HCT116 (cell line): ENCODE data around the gene MEGF6. TPM values are rescaled to one million over a fixed set of nuclear protein-coding genes. Genes with fewer than 3 reads are reported as not detected.

Experiments
- ATAC-seq: fragments of 200-7000 bp; cut with Tn5 transposase; 2 replicates; pipeline ENCODE4 v1.9.1; 2020; ENCODE audit warnings: mild to moderate bottlenecking, moderate library complexity
- BruUV-seq: library from RNA; stranded (reverse); fragments of 400-500 nt; replicated peaks from 2 replicates; lab custom pipeline; 2021; lab: Mats Ljungman, UMichigan
- CTCF ChIA-PET: fragments of 300-600 bp; sonication (Branson Sonifier 250); formaldehyde crosslinking; loops from one replicate; lab custom pipeline; 2021; ENCODE audit warnings: antibody characterized with exemption; lab: Charles Lee
- POLR2A ChIA-PET: fragments of 300-600, 350-600 bp; sonication (Branson Sonifier 250); formaldehyde crosslinking; loops from one replicate; lab custom pipeline; 2021; ENCODE audit warnings: antibody characterized with exemption; lab: Charles Lee
- RAD21 ChIA-PET, 2 experiments: fragments of 300-600 bp; sonication (Branson Sonifier 250); formaldehyde crosslinking; loops; one replicate each; lab custom pipeline; 2023; ENCODE audit warnings: low total read pairs in 2 of 2; ENCODE audit not compliant: uncharacterized antibody in 2 of 2, unreplicated experiment in 2 of 2, low non-redundant PET in 1 of 2; lab: Charles Lee
- DNase-seq: peaks from one replicate; pipeline ENCODE4 v3.0.0-alpha.2; 2010; ENCODE audit warnings: low read depth, low spot score
- H2AFZ ChIP-seq: fragments of 200-600 bp; shearing (Covaris generic), sonication (generic); 2 replicates; pipeline ENCODE4 v1.6.1; 2017; ENCODE audit warnings: low read depth, mixed run types, mixed read lengths, antibody characterized with exemption, low read length; ENCODE audit not compliant: poor library complexity, severe bottlenecking
- H3K27ac ChIP-seq: 2 replicates; pipeline ENCODE4 v1.5.1; 2012; ENCODE audit warnings: low read depth, low read length
- H3K27me3 ChIP-seq: fragments of 200-600 bp; sonication (generic); 2 replicates; pipeline ENCODE4 v1.6.1; 2016; ENCODE audit warnings: mixed run types, low read length, mixed read lengths; ENCODE audit not compliant: insufficient read depth
- H3K36me3 ChIP-seq, 2 experiments: fragments of 200-500 bp in 1 of 2; fragments of 200-600 bp in 1 of 2; sonication (Bioruptor generic) in 1 of 2; sonication (generic) in 1 of 2; 2 replicates each; pipeline versions ENCODE4 v1.5.1 to v1.6.1; 2014 to 2016; ENCODE audit warnings: low read length in 2 of 2, inconsistent platforms in 1 of 2, mixed read lengths in 1 of 2, mixed run types in 1 of 2; ENCODE audit not compliant: insufficient read depth in 2 of 2, control insufficient read depth in 1 of 2
- H3K4me1 ChIP-seq, 2 experiments: fragments of 200-600 bp in 1 of 2; sonication (generic) in 1 of 2; 2 replicates each; pipeline versions ENCODE4 v1.5.1 to v1.6.1; 2012 to 2017; ENCODE audit warnings: low read length in 2 of 2, inconsistent platforms in 1 of 2, mild to moderate bottlenecking in 1 of 2, mixed read lengths in 1 of 2, mixed run types in 1 of 2, moderate library complexity in 1 of 2; ENCODE audit not compliant: insufficient read depth in 2 of 2, control insufficient read depth in 1 of 2
- H3K4me2 ChIP-seq: fragments of 200-600 bp; sonication (generic); 2 replicates; pipeline ENCODE4 v1.6.1; 2017; ENCODE audit warnings: mixed run types, low read length, mixed read lengths
- H3K4me3 ChIP-seq, 2 experiments: fragments of 200-600 bp in 1 of 2; sonication (generic) in 1 of 2; replicated peaks in 1 of 2; 2 replicates each; pipeline ENCODE4 v1.5.1; 2011 to 2016; ENCODE audit warnings: low read length in 2 of 2, control low read depth in 1 of 2, low read depth in 1 of 2, mild to moderate bottlenecking in 1 of 2, mixed read lengths in 1 of 2, mixed run types in 1 of 2
- H3K79me2 ChIP-seq: fragments of 200-600 bp; sonication (generic); 2 replicates; pipeline ENCODE4 v1.6.1; 2017; ENCODE audit warnings: mild to moderate bottlenecking, mixed run types, low read length, moderate library complexity, mixed read lengths; ENCODE audit not compliant: insufficient read depth
- H3K9ac ChIP-seq: fragments of 200-600 bp; sonication (generic); 2 replicates; pipeline ENCODE4 v1.6.1; 2016; ENCODE audit warnings: low read length, mixed read lengths
- H3K9me2 ChIP-seq: fragments of 200-600 bp; sonication (generic), shearing (Covaris generic); 2 replicates; pipeline ENCODE4 v1.6.1; 2017; ENCODE audit warnings: mixed run types, mild to moderate bottlenecking, moderate library complexity; ENCODE audit not compliant: insufficient read depth
- H3K9me3 ChIP-seq, 2 experiments: fragments of 200-500 bp in 1 of 2; fragments of 200-600 bp in 1 of 2; sonication (Bioruptor generic) in 1 of 2; sonication (generic) in 1 of 2; 2 replicates each; pipeline ENCODE4 v1.6.1; 2014 to 2017; ENCODE audit warnings: low read length in 2 of 2, mixed read lengths in 2 of 2, inconsistent platforms in 1 of 2, low read depth in 1 of 2, mild to moderate bottlenecking in 1 of 2, mixed run types in 1 of 2, moderate library complexity in 1 of 2; ENCODE audit not compliant: control insufficient read depth in 1 of 2, insufficient read depth in 1 of 2
- H4K20me1 ChIP-seq: fragments of 200-600 bp; sonication (generic), shearing (Covaris generic); 2 replicates; pipeline ENCODE4 v1.6.1; 2017; ENCODE audit warnings: mixed run types, mild to moderate bottlenecking, moderate library complexity; ENCODE audit not compliant: insufficient read depth
- CEBPB ChIP-seq: IDR thresholded peaks from 2 replicates; pipeline ENCODE4 v1.6.1; 2012; ENCODE audit warnings: low read depth
- FOSL1 ChIP-seq: IDR thresholded peaks from 2 replicates; pipeline ENCODE4 v1.6.1; 2012; ENCODE audit warnings: low read depth
- JUND ChIP-seq: IDR thresholded peaks from 2 replicates; pipeline ENCODE4 v1.6.1; 2012
- POLR2A ChIP-seq: IDR thresholded peaks from 2 replicates; pipeline ENCODE4 v1.7.0; 2011; ENCODE audit warnings: borderline replicate concordance; ENCODE audit not compliant: insufficient read depth, insufficient read length; ENCODE audit errors: extremely low read depth
- POLR2AphosphoS5 ChIP-seq: IDR thresholded peaks from 2 replicates; pipeline ENCODE4 v1.6.1; 2011; ENCODE audit warnings: mild to moderate bottlenecking, low read depth, low read length, moderate library complexity
- SIN3A ChIP-seq: IDR thresholded peaks from 2 replicates; pipeline ENCODE4 v1.6.1; 2012; ENCODE audit warnings: low read depth
- SP1 ChIP-seq: IDR thresholded peaks from 2 replicates; pipeline ENCODE4 v1.6.1; 2012; ENCODE audit warnings: low read depth
- SRF ChIP-seq: IDR thresholded peaks from 2 replicates; pipeline ENCODE4 v1.6.1; 2012; ENCODE audit warnings: low read depth
- TCF7L2 ChIP-seq: IDR thresholded peaks from 2 replicates; pipeline ENCODE4 v1.7.0; 2011; ENCODE audit warnings: borderline replicate concordance, inconsistent platforms; ENCODE audit not compliant: insufficient read depth, insufficient read length; ENCODE audit errors: extremely low read depth
- ZFX ChIP-seq: fragments of 450-650 bp; IDR thresholded peaks from 2 replicates; pipeline ENCODE4 v1.6.1; 2017
- ZNF274 ChIP-seq: fragments of 200-500 bp; sonication (Bioruptor generic); IDR thresholded peaks from 2 replicates; pipeline ENCODE4 v1.6.1; 2014; ENCODE audit warnings: mild to moderate bottlenecking, low read depth, low read length, inconsistent platforms
- intact Hi-C: fragments of 100-400 bp; cut with micrococcal nuclease; formaldehyde crosslinking; loops from 2 replicates; pipeline ENCODE4 v1.10.0; 2022
- total RNA-seq: library from RNA; stranded (reverse); gene quantifications from one replicate; pipeline ENCODE4 v1.2.1, GENCODE V29; 2021; ENCODE audit not compliant: unreplicated experiment
- TF ChIP-seq, protein P1 (sequence below): IDR thresholded peaks from 2 replicates; pipeline ENCODE4 v1.6.1; 2012
- TF ChIP-seq, protein P2 (sequence below): IDR thresholded peaks from 2 replicates; pipeline ENCODE4 v1.6.1; 2011; ENCODE audit warnings: mild to moderate bottlenecking, low read length, moderate library complexity; ENCODE audit not compliant: insufficient replicate concordance; ENCODE audit errors: extremely low read depth
- TF ChIP-seq, protein P3 (sequence below): IDR thresholded peaks from 2 replicates; pipeline ENCODE4 v1.6.1; 2012; ENCODE audit warnings: low read depth

MEGF6 gene
- total RNA-seq, 1 experiment from 2014 or later, result 47.6 TPM

DNA sequence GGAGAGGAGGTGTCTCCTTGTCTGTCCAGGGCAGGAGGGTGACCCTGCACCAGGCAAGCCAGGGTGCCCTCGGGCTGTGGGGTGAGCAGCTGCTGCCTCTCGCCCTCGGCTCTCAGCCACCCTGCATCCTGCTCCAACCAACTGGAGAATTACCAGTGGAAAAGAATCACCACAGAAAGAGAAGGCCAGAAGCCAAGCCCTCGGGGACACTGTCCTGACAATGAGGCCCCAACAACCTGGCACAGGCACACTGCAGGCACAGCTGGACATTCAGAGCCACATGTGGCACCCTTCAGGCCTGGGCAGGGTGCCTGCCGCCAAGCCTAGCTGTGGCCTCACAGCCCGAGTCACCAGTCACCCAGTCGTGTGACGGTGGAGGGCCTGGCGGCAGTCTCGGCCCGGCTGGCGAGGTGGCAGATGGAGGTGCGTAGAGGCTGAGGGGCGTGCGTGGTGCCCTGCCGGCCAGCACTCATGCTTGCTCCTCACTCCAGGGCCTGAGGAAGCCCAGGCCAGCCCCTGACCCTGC lies 12.0 kb downstream of the MEGF6 start:
- Histone ChIP-seq H3K9ac (no peak overlapping the region), H3K79me2 (no peaks in the 10 kb centered on the region), H3K9me2 (no peaks in the 10 kb centered on the region), H4K20me1 (no peaks in the 10 kb centered on the region), H3K4me1 (peaks cover 0 to 3% of the 10 kb centered on the region in 2 experiments; a peak in 2 of 4 replicates), H3K27me3 (no peaks in the 10 kb centered on the region)
- POLR2A ChIA-PET, result no interaction called here
- RAD21 ChIA-PET, result no interaction called here
- DNase-seq, result no peak
- no peak for TF ChIP-seq POLR2AphosphoS5
- TF ChIP-seq, all 23 proteins: peak for 0
- no peak overlapping the region for H2AFZ ChIP-seq
- CTCF ChIA-PET, result interaction anchor here (0.8 to 1.2 kb wide), 2 partner anchors 8 to 20 kb away, joined by 3 to 4 read pairs; no protein-coding TSS in a partner anchor
- H3K4me2 ChIP-seq, result no peak overlapping the region
- H3K27ac ChIP-seq, result no peak overlapping the region
- no peaks in the 10 kb centered on the region for H3K36me3 ChIP-seq
- no peak for ATAC-seq
- no TSS peak for BruUV-seq
- no peaks in the 10 kb centered on the region for H3K9me3 ChIP-seq
- no peak overlapping the region for H3K4me3 ChIP-seq
- intact Hi-C loops, result no loop called here

DNA sequence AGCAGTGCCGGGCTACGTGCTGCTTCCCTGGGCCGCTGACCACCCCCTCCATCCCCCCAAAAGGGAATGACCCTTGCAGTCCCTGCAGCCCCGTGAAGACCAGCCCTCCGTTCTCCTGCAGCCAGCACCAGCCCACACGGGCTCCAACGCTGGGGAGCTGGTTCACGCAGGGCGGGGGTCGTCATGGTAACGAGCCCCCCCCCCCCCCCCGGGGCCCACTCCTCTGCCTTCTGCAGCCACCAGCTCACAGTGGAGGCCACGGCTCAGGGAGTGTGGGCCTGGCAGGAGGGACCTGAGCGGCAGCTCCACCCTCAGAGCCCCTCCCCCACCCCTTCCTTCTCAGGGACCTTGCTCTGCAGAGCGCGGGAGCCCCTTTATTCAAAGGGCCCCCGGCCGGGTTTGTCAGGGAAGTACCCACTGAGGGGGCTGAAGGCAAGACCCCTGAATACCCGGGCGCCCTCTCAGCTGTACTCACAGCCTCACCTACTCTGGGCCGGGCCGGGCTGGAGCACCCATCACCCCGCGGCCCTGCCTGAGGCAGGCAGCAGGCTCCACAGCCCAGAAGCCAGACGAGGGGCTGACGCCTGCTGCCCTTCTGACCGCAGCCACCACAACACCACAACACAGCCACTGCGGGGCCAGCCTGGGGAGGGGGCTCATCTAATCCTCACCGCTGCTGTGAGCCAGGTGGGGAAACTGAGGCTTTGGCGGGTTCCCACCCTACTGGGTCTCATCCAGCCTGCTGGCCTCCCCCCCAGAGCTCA lies 12.6 kb downstream of the MEGF6 start:
- ChIA-PET RAD21 (no interaction called here), POLR2A (no interaction called here), CTCF (interaction anchor here (1.2 kb wide), 1 partner anchor 20 kb away, joined by 3 read pairs; no protein-coding TSS in a partner anchor)
- Histone ChIP-seq H3K9ac (no peak overlapping the region), H3K36me3 (no peaks in the 10 kb centered on the region), H3K27ac (no peak overlapping the region), H4K20me1 (no peaks in the 10 kb centered on the region), H3K9me3 (no peaks in the 10 kb centered on the region), H3K27me3 (no peaks in the 10 kb centered on the region), H3K4me2 (no peak overlapping the region), H2AFZ (no peak overlapping the region), H3K9me2 (no peaks in the 10 kb centered on the region), H3K79me2 (no peaks in the 10 kb centered on the region), H3K4me1 (no peaks in the 10 kb centered on the region), H3K4me3 (no peak overlapping the region)
- BruUV-seq, result no TSS peak
- ATAC-seq (no peak), DNase-seq (no peak)
- intact Hi-C loops, result no loop called here
- no peak for TF ChIP-seq TCF7L2
- TF ChIP-seq SP1, result no peak
- no peak for TF ChIP-seq POLR2AphosphoS5
- TF ChIP-seq ZNF274, result no peak
- no peak for TF ChIP-seq FOSL1
- TF ChIP-seq, protein P1, sequence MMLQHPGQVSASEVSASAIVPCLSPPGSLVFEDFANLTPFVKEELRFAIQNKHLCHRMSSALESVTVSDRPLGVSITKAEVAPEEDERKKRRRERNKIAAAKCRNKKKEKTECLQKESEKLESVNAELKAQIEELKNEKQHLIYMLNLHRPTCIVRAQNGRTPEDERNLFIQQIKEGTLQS, result no peak
- TF ChIP-seq JUND, result no peak
- no peak for TF ChIP-seq POLR2A
- TF ChIP-seq CEBPB, result no peak
- TF ChIP-seq, protein P2, sequence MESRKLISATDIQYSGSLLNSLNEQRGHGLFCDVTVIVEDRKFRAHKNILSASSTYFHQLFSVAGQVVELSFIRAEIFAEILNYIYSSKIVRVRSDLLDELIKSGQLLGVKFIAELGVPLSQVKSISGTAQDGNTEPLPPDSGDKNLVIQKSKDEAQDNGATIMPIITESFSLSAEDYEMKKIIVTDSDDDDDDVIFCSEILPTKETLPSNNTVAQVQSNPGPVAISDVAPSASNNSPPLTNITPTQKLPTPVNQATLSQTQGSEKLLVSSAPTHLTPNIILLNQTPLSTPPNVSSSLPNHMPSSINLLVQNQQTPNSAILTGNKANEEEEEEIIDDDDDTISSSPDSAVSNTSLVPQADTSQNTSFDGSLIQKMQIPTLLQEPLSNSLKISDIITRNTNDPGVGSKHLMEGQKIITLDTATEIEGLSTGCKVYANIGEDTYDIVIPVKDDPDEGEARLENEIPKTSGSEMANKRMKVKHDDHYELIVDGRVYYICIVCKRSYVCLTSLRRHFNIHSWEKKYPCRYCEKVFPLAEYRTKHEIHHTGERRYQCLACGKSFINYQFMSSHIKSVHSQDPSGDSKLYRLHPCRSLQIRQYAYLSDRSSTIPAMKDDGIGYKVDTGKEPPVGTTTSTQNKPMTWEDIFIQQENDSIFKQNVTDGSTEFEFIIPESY, result no peak
- TF ChIP-seq, protein P3, sequence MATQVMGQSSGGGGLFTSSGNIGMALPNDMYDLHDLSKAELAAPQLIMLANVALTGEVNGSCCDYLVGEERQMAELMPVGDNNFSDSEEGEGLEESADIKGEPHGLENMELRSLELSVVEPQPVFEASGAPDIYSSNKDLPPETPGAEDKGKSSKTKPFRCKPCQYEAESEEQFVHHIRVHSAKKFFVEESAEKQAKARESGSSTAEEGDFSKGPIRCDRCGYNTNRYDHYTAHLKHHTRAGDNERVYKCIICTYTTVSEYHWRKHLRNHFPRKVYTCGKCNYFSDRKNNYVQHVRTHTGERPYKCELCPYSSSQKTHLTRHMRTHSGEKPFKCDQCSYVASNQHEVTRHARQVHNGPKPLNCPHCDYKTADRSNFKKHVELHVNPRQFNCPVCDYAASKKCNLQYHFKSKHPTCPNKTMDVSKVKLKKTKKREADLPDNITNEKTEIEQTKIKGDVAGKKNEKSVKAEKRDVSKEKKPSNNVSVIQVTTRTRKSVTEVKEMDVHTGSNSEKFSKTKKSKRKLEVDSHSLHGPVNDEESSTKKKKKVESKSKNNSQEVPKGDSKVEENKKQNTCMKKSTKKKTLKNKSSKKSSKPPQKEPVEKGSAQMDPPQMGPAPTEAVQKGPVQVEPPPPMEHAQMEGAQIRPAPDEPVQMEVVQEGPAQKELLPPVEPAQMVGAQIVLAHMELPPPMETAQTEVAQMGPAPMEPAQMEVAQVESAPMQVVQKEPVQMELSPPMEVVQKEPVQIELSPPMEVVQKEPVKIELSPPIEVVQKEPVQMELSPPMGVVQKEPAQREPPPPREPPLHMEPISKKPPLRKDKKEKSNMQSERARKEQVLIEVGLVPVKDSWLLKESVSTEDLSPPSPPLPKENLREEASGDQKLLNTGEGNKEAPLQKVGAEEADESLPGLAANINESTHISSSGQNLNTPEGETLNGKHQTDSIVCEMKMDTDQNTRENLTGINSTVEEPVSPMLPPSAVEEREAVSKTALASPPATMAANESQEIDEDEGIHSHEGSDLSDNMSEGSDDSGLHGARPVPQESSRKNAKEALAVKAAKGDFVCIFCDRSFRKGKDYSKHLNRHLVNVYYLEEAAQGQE, result no peak
- no peak for TF ChIP-seq SRF
- no peak for TF ChIP-seq ZFX
- no peak for TF ChIP-seq SIN3A
